SK-N-SH treated with all-trans-retinoic acid at 6 μM for 48 hours (cell line): ENCODE data around the gene NTM.

Source experiments
- ATAC-seq: fragments of 200-7000 bp; cut with Tn5 transposase; 3 replicates; pipeline ENCODE4 v1.9.1; 2020; ENCODE audit warnings: mild to moderate bottlenecking, moderate library complexity
- ARNTL ChIP-seq: fragments of 450-650 bp; formaldehyde crosslinking; IDR thresholded peaks from 2 replicates; pipeline ENCODE4 v1.5.0; 2020; ENCODE audit warnings: low read depth, mild to moderate bottlenecking, moderate library complexity, borderline replicate concordance
- CSDC2 ChIP-seq: fragments of 250-450 bp; sonication (Bioruptor Pico); IDR thresholded peaks from 2 replicates; pipeline ENCODE4 v1.5.0; 2020; ENCODE audit warnings: mild to moderate bottlenecking, moderate library complexity
- ESRRG ChIP-seq: fragments of 250-450 bp; sonication (Bioruptor Pico); IDR thresholded peaks from 2 replicates; pipeline ENCODE4 v1.6.1; 2021; ENCODE audit warnings: mild to moderate bottlenecking
- GLIS3 ChIP-seq: fragments of 250-450 bp; sonication (Bioruptor Pico); IDR thresholded peaks from 2 replicates; pipeline ENCODE4 v1.5.0; 2020; ENCODE audit warnings: mild to moderate bottlenecking, moderate library complexity
- ISL1 ChIP-seq: fragments of 250-450 bp; sonication (Bioruptor Pico); IDR thresholded peaks from 2 replicates; pipeline ENCODE4 v2.1.2; 2022; ENCODE audit warnings: mild to moderate bottlenecking, moderate library complexity
- OSR1 ChIP-seq: fragments of 250-450 bp; sonication (Bioruptor Pico); IDR thresholded peaks from 2 replicates; pipeline ENCODE4 v1.8.0; 2022; ENCODE audit warnings: moderate library complexity, mild to moderate bottlenecking, inconsistent platforms
- PPARA ChIP-seq: fragments of 250-450 bp; sonication (Bioruptor Pico); IDR thresholded peaks from 2 replicates; pipeline ENCODE4 v1.5.0; 2020; ENCODE audit warnings: mild to moderate bottlenecking, borderline replicate concordance
- SNAI2 ChIP-seq: fragments of 250-450 bp; sonication (Bioruptor Pico); IDR thresholded peaks from 2 replicates; pipeline ENCODE4 v1.5.0; 2020; ENCODE audit warnings: mild to moderate bottlenecking, moderate library complexity
- TCF4 ChIP-seq: fragments of 250-450 bp; sonication (Bioruptor Pico); IDR thresholded peaks from 2 replicates; pipeline ENCODE4 v1.8.0; 2021; ENCODE audit warnings: mild to moderate bottlenecking, moderate library complexity, borderline replicate concordance
- TOX ChIP-seq: fragments of 250-450 bp; sonication (Bioruptor Pico); IDR thresholded peaks from 2 replicates; pipeline ENCODE4 v1.8.0; 2021; ENCODE audit warnings: mild to moderate bottlenecking, moderate library complexity, borderline replicate concordance
- ZFP30 ChIP-seq: fragments of 450-650 bp; formaldehyde crosslinking; IDR thresholded peaks from 2 replicates; pipeline ENCODE4 v1.5.0; 2022; ENCODE audit warnings: mild to moderate bottlenecking, moderate library complexity
- ZNF565 ChIP-seq: fragments of 450-650 bp; formaldehyde crosslinking; conservative IDR thresholded peaks from 2 replicates; pipeline ENCODE4 v1.5.0; 2020; ENCODE audit warnings: low read depth, mild to moderate bottlenecking, moderate library complexity
- ZNF70 ChIP-seq: fragments of 450-650 bp; formaldehyde crosslinking; IDR thresholded peaks from 2 replicates; pipeline ENCODE4 v1.5.0; 2020; ENCODE audit warnings: mild to moderate bottlenecking, moderate library complexity
- ZNF8 ChIP-seq: fragments of 450-650 bp; formaldehyde crosslinking; IDR thresholded peaks from 2 replicates; pipeline ENCODE4 v1.5.0; 2020; ENCODE audit warnings: mild to moderate bottlenecking, moderate library complexity
- TF ChIP-seq, protein P1 (sequence below): fragments of 250-450 bp; sonication (Bioruptor Pico); IDR thresholded peaks from 2 replicates; pipeline ENCODE4 v1.8.0; 2020; ENCODE audit warnings: mild to moderate bottlenecking, moderate library complexity, borderline replicate concordance
- TF ChIP-seq, protein P2 (sequence below): fragments of 250-450 bp; sonication (Bioruptor Pico); IDR thresholded peaks from 2 replicates; pipeline ENCODE4 v1.8.0; 2021; ENCODE audit warnings: low read depth, mild to moderate bottlenecking, moderate library complexity, borderline replicate concordance
- TF ChIP-seq, protein P3 (sequence below): fragments of 250-450 bp; sonication (Bioruptor Pico); IDR thresholded peaks from 2 replicates; pipeline ENCODE4 v1.5.1; 2020; ENCODE audit warnings: low read depth, mild to moderate bottlenecking, moderate library complexity
- TF ChIP-seq, protein P4 (sequence below): fragments of 250-450 bp; sonication (Bioruptor Pico); IDR thresholded peaks from 2 replicates; pipeline ENCODE4 v1.5.0; 2020; ENCODE audit warnings: mild to moderate bottlenecking, moderate library complexity
- TF ChIP-seq, protein P5 (sequence below): fragments of 250-450 bp; sonication (Bioruptor Pico); IDR thresholded peaks from 2 replicates; pipeline ENCODE4 v1.5.1; 2021; ENCODE audit warnings: mild to moderate bottlenecking, moderate library complexity

Gene NTM

DNA sequence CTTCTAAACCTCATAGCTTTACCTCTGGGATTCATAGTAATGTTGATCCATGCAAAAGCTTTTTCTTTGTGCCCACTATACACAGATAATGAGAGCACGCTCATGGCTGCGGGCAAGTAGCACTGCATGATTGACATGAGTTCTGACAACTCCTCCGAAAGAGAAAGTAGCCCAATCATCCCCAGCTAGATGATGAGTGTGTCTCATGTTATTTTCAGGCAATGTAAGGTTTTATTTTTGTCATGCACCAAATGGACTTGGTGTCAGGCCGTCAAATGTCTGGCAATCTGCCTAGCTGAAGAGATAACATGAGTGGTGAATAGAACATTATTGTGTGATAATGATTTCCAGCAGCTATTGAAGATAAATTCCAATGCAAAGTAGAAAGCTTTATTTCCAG, 662.6 kb downstream of the NTM start:
- TF ChIP-seq, protein P1, sequence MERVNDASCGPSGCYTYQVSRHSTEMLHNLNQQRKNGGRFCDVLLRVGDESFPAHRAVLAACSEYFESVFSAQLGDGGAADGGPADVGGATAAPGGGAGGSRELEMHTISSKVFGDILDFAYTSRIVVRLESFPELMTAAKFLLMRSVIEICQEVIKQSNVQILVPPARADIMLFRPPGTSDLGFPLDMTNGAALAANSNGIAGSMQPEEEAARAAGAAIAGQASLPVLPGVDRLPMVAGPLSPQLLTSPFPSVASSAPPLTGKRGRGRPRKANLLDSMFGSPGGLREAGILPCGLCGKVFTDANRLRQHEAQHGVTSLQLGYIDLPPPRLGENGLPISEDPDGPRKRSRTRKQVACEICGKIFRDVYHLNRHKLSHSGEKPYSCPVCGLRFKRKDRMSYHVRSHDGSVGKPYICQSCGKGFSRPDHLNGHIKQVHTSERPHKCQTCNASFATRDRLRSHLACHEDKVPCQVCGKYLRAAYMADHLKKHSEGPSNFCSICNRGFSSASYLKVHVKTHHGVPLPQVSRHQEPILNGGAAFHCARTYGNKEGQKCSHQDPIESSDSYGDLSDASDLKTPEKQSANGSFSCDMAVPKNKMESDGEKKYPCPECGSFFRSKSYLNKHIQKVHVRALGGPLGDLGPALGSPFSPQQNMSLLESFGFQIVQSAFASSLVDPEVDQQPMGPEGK: no peak
- no peak for TF ChIP-seq CSDC2 (CRISPR knock-in tag)
- TF ChIP-seq, protein P2, sequence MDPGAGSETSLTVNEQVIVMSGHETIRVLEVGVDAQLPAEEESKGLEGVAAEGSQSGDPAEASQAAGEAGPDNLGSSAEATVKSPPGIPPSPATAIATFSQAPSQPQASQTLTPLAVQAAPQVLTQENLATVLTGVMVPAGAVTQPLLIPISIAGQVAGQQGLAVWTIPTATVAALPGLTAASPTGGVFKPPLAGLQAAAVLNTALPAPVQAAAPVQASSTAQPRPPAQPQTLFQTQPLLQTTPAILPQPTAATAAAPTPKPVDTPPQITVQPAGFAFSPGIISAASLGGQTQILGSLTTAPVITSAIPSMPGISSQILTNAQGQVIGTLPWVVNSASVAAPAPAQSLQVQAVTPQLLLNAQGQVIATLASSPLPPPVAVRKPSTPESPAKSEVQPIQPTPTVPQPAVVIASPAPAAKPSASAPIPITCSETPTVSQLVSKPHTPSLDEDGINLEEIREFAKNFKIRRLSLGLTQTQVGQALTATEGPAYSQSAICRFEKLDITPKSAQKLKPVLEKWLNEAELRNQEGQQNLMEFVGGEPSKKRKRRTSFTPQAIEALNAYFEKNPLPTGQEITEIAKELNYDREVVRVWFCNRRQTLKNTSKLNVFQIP: no peak
- TF ChIP-seq ESRRG (CRISPR knock-in tag): no peak

DNA sequence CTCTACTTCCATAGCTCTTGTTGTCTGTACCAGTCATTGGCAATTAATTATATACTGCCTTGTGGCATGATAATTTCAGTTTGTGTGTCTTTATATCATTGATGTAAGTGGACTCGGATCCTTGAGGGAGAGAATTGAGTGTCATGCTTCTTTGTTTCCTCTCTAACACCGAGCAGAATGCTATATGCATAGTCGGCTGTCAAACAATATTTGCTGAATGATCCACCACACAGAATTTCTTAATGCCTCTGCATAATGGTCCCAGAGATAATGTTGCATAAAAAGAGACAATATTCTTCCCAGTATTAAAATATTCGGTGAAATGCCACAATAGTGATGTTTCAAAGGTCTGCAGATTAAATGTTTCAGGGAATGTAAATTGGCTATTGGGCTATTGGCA, 664.8 kb downstream of the NTM start:
- TF ChIP-seq ARNTL (CRISPR knock-in tag) (no peak), ISL1 (CRISPR knock-in tag) (no peak), PPARA (CRISPR knock-in tag) (no peak), ZNF8 (CRISPR knock-in tag) (no peak), CSDC2 (CRISPR knock-in tag) (no peak), ZNF565 (CRISPR knock-in tag) (no peak), GLIS3 (CRISPR knock-in tag) (no peak), ZNF70 (no peak), SNAI2 (CRISPR knock-in tag) (no peak), ESRRG (CRISPR knock-in tag) (no peak), TCF4 (CRISPR knock-in tag) (no peak), TOX (CRISPR knock-in tag) (no peak), OSR1 (no peak), ZFP30 (no peak)
- TF ChIP-seq, protein P3, sequence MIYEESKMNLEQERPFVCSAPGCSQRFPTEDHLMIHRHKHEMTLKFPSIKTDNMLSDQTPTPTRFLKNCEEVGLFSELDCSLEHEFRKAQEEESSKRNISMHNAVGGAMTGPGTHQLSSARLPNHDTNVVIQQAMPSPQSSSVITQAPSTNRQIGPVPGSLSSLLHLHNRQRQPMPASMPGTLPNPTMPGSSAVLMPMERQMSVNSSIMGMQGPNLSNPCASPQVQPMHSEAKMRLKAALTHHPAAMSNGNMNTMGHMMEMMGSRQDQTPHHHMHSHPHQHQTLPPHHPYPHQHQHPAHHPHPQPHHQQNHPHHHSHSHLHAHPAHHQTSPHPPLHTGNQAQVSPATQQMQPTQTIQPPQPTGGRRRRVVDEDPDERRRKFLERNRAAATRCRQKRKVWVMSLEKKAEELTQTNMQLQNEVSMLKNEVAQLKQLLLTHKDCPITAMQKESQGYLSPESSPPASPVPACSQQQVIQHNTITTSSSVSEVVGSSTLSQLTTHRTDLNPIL: no peak
- TF ChIP-seq, protein P4, sequence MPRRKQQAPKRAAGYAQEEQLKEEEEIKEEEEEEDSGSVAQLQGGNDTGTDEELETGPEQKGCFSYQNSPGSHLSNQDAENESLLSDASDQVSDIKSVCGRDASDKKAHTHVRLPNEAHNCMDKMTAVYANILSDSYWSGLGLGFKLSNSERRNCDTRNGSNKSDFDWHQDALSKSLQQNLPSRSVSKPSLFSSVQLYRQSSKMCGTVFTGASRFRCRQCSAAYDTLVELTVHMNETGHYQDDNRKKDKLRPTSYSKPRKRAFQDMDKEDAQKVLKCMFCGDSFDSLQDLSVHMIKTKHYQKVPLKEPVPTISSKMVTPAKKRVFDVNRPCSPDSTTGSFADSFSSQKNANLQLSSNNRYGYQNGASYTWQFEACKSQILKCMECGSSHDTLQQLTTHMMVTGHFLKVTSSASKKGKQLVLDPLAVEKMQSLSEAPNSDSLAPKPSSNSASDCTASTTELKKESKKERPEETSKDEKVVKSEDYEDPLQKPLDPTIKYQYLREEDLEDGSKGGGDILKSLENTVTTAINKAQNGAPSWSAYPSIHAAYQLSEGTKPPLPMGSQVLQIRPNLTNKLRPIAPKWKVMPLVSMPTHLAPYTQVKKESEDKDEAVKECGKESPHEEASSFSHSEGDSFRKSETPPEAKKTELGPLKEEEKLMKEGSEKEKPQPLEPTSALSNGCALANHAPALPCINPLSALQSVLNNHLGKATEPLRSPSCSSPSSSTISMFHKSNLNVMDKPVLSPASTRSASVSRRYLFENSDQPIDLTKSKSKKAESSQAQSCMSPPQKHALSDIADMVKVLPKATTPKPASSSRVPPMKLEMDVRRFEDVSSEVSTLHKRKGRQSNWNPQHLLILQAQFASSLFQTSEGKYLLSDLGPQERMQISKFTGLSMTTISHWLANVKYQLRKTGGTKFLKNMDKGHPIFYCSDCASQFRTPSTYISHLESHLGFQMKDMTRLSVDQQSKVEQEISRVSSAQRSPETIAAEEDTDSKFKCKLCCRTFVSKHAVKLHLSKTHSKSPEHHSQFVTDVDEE (CRISPR knock-in tag): no peak
- TF ChIP-seq, protein P1: no peak
- TF ChIP-seq, protein P5, sequence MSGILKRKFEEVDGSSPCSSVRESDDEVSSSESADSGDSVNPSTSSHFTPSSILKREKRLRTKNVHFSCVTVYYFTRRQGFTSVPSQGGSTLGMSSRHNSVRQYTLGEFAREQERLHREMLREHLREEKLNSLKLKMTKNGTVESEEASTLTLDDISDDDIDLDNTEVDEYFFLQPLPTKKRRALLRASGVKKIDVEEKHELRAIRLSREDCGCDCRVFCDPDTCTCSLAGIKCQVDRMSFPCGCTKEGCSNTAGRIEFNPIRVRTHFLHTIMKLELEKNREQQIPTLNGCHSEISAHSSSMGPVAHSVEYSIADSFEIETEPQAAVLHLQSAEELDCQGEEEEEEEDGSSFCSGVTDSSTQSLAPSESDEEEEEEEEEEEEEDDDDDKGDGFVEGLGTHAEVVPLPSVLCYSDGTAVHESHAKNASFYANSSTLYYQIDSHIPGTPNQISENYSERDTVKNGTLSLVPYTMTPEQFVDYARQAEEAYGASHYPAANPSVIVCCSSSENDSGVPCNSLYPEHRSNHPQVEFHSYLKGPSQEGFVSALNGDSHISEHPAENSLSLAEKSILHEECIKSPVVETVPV (CRISPR knock-in tag): no peak
- TF ChIP-seq, protein P2: no peak

More for the DNA sequence above, 662.6 kb downstream of the NTM start:
- ATAC-seq: peak; percentile 41

More for the DNA sequence above, 664.8 kb downstream of the NTM start:
- no peak for ATAC-seq
